NT2/D1 (cell line): Measurements from ENCODE around the gene PNLIP.

Source experiments
- YY1 ChIP-seq: IDR thresholded peaks from 2 replicates; pipeline ENCODE4 v1.6.1; 2011; ENCODE audit not compliant: insufficient read length, insufficient read depth
- ZNF274 ChIP-seq: IDR thresholded peaks from 2 replicates; pipeline ENCODE4 v1.6.1; 2011; ENCODE audit warnings: mild to moderate bottlenecking, low read depth, low read length

DNA sequence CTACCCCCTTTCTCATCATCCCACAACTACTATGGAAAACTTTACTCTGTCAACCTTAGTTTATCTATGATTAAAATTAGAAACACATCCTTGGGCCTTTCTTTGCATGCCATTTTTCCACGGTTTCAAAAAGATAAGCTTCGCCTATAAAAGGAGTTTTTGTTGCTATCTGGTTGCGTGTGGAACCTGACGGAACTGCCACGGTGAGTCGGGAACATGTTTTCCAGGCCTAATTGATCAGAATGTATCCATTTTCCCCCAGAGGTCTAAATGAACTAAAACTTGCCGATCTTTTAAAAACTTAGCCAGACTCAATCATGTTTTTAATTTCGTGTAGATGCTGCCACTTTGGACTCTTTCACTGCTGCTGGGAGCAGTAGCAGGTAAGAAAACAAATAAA lies at the start of gene PNLIP:
- TF ChIP-seq YY1 (no peak), ZNF274 (no peak)
